Transverse colon (tissue), 4 donors: ENCODE results near the gene SAMD1. TPM values are rescaled to one million over a fixed set of nuclear protein-coding genes. Genes with fewer than 3 reads are reported as not detected.

ENCODE experiments used
- DNase-seq: peaks from one replicate; pipeline ENCODE4 v3.0.0-alpha.2; 2019
- H3K27ac ChIP-seq, 4 donors: fragments of 200-600 bp; sonication (generic); 2 replicates each; pipeline ENCODE4 v1.5.1; 2016 to 2018; ENCODE audit warnings: inconsistent platforms in 4 of 4
- H3K27me3 ChIP-seq: fragments of 200-600 bp; sonication (generic); 2 replicates; pipeline ENCODE4 v1.5.1; 2017; ENCODE audit warnings: inconsistent platforms
- H3K36me3 ChIP-seq, 4 donors: fragments of 200-600 bp; sonication (generic); 2 replicates each; pipeline ENCODE4 v1.5.1; 2017 to 2019; ENCODE audit warnings: inconsistent platforms in 4 of 4
- H3K4me1 ChIP-seq, 4 donors: fragments of 200-600 bp; sonication (generic); 2 replicates each; pipeline ENCODE4 v1.5.1; 2017 to 2020; ENCODE audit warnings: inconsistent platforms in 4 of 4
- H3K4me3 ChIP-seq, 4 donors: fragments of 200-600 bp; sonication (generic); 1 replicate in 1 of 4; 2 replicates in 3 of 4; pipeline versions ENCODE4 v1.5.1 to v1.6.1; 2017 to 2019; ENCODE audit warnings: inconsistent platforms in 4 of 4
- H3K9me3 ChIP-seq, 2 donors: fragments of 200-600 bp; sonication (generic); 2 replicates each; pipeline ENCODE4 v1.5.1; 2017 to 2019; ENCODE audit warnings: inconsistent platforms in 2 of 2
- EP300 ChIP-seq: sonication (generic); formaldehyde crosslinking; IDR thresholded peaks from one replicate; pipeline ENCODE4 v1.6.1; 2017; ENCODE audit warnings: antibody characterized with exemption, low read depth
- POLR2A ChIP-seq: fragments of 450-650 bp; IDR thresholded peaks from one replicate; pipeline ENCODE4 v1.6.1; 2016; ENCODE audit warnings: antibody characterized with exemption, mild to moderate bottlenecking, moderate library complexity
- POLR2AphosphoS5 ChIP-seq, 3 donors: sonication (generic); formaldehyde crosslinking; IDR thresholded peaks; one replicate each; pipeline ENCODE4 v1.6.1; 2016; ENCODE audit warnings: antibody characterized with exemption in 3 of 3
- WGBS, 2 donors: methylation state at CpG; one replicate each; pipeline ENCODE4 v1.1.5; 2018; ENCODE audit warnings: low coverage in 1 of 2; 5-methylcytosine and 5-hydroxymethylcytosine counted together
- in situ Hi-C, 4 donors: fragments of 200-750 bp; cut with MboI; loops; one replicate each; pipeline versions ENCODE4 v1.15.0 to v1.15.1; 2017; ENCODE audit warnings: low sequenced_read_pairs in 3 of 4, low pct_ligation_motif_present in 1 of 4, low pct_unique_long_range_greater_than_20kb in 1 of 4
- intact Hi-C: fragments of 100-400 bp; cut with DNase I; formaldehyde crosslinking; loops from one replicate; pipeline ENCODE4 v1.15.1; 2023; ENCODE audit warnings: low total_unique reads
- total RNA-seq, 4 donors: library from RNA; depleted of rRNA; stranded (reverse); fragments of >200 nt; gene quantifications; one replicate each; pipeline ENCODE4 v1.1.0, GENCODE V29; 2016
- TF ChIP-seq, protein P1 (sequence below), 5 experiments: fragments of 200-600 bp in 3 of 5; fragments of 450-650 bp in 2 of 5; sonication (generic) in 3 of 5; IDR thresholded peaks; 1 replicate in 2 of 5; 2 replicates in 3 of 5; pipeline ENCODE4 v1.5.1; 2016 to 2017; ENCODE audit warnings: antibody characterized with exemption in 5 of 5, inconsistent platforms in 3 of 5, mild to moderate bottlenecking in 2 of 5, moderate library complexity in 1 of 5

SAMD1 gene
- total RNA-seq, 4 donors from 2014 or later: 7.6 to 37.5 (median 36.8) TPM

DNA sequence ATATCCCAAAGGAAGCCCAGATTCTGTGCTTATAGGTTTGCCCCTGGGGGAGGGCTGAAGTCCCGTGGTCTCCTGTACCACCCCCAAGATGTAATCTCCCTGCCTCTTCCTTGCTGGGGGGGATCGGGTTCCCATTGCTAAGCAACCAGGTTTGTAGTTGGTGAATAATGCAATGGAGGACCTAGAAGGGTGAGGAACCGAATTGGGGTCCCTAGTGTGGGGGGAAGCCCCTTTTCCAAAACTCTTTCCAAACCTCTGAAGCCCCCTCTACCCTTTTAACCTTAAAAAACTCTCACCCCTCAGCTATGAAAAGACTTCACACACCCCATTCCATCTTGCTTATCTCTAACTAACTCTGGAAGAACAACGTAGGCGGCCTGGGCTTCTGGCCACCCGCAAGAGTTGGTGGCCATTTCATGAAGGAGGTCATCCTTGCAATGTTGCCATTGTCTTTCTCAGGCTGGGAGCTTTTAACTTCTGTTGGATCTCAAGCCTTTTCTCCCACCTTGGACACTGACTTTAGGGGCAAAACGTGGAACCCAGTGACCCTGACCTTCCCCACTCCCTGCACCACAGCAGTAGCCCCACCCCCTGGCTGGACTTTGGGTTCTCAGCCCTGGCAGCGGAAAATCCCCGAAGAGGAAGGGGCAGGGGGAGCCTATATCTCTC lies 29.3 kb downstream of the SAMD1 start:
- DNase-seq: no peak
- in situ Hi-C loops (loop anchor here in 3 of 4 donors (10.0 to 25.0 kb wide), 3 partner anchors 174 to 474 kb away; partner anchors contain the start of gene NANOS3 (in 2 of the 3)), intact Hi-C loops (no loop called here)
- Histone ChIP-seq H3K27ac (no peak overlapping the region), H3K4me1 (peaks cover 0 to 16% (median 12%) of the 10 kb centered on the region in 4 donors), H3K9me3 (no peaks in the 10 kb centered on the region), H3K27me3 (peaks cover 60% of the 10 kb centered on the region), H3K36me3 (no peaks in the 10 kb centered on the region), H3K4me3 (no peak overlapping the region)
- WGBS, 2 donors: 20 to 51% methylated on average over 1 to 8 of the region's 9 CpGs
- TF ChIP-seq POLR2AphosphoS5 (IDR thresholded peaks at IDR 0.05) (no peak), EP300 (no peak), POLR2A (no peak)
- TF ChIP-seq, protein P1, sequence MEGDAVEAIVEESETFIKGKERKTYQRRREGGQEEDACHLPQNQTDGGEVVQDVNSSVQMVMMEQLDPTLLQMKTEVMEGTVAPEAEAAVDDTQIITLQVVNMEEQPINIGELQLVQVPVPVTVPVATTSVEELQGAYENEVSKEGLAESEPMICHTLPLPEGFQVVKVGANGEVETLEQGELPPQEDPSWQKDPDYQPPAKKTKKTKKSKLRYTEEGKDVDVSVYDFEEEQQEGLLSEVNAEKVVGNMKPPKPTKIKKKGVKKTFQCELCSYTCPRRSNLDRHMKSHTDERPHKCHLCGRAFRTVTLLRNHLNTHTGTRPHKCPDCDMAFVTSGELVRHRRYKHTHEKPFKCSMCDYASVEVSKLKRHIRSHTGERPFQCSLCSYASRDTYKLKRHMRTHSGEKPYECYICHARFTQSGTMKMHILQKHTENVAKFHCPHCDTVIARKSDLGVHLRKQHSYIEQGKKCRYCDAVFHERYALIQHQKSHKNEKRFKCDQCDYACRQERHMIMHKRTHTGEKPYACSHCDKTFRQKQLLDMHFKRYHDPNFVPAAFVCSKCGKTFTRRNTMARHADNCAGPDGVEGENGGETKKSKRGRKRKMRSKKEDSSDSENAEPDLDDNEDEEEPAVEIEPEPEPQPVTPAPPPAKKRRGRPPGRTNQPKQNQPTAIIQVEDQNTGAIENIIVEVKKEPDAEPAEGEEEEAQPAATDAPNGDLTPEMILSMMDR (IDR thresholded peaks at IDR 0.05): no peak

DNA sequence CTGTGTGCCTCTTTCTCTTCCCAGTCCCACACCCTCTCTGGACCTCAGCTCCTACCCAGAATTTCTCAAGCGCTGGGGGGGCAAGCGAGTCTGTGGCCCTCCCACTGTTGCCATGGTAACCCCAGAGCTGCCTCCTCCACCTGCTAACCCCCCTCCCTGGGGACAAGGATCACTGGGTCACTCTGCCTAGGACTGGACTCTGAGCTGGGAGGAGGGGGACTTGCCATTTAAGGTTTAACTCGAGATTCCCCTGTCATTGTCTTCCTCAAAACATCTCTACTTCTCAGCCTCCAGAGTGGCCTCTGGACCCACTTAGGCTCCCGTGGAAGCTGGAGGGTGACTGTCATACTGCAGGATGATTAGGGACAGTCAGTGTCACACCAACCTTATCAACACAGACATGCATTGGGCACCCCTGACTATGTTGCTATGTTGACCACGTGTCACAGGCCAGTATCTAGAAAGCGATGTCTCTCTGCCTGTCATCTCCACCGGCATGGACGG lies 30.8 kb downstream of the SAMD1 start:
- intact Hi-C loops: loop anchor here (5.0 kb wide), 1 partner anchor 843 kb away; no protein-coding TSS in a partner anchor
- no peak for TF ChIP-seq EP300
- TF ChIP-seq POLR2A: no peak
- TF ChIP-seq, protein P1 (IDR thresholded peaks at IDR 0.05): no peak
- no peak for TF ChIP-seq POLR2AphosphoS5 (IDR thresholded peaks at IDR 0.05)
- no peaks in the 10 kb centered on the region for H3K36me3 ChIP-seq
- in situ Hi-C loops: loop anchor here (10.0 to 25.0 kb wide), 5 partner anchors 165 to 472 kb away; partner anchors contain the start of gene NANOS3 (in 2 of the 4)
- peaks cover 60% of the 10 kb centered on the region for H3K27me3 ChIP-seq
- no peak overlapping the region for H3K27ac ChIP-seq
- DNase-seq: no peak
- H3K4me3 ChIP-seq: no peak overlapping the region
- peaks cover 0 to 16% (median 12%) of the 10 kb centered on the region in 4 donors for H3K4me1 ChIP-seq
- WGBS, 2 donors: 46% methylated on average over 8 of the region's 8 CpGs; no CpG with 5 or more reads in 1 of the 2 donors
- no peaks in the 10 kb centered on the region for H3K9me3 ChIP-seq

DNA sequence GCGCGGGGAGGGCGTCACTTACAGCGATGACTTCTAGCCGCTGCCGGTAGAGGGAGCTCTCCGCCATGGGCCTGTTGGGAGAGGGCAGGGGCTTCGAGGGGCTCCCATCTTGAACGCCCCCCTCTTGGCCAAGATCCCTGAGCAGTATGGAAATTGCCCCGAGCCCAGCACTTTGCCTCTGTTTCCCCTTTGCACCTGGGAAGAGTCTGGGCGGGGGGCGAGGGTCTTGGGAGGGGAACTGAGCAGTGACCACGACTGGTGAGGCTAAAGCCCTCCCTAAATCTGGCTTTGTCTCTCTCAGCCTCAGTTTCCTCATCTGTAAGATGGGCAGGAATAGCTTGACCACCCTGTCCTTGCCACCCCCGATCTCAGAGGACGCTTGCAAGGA lies 31.5 kb downstream of the SAMD1 start:
- Histone ChIP-seq H3K27ac (no peak overlapping the region), H3K4me3 (no peak overlapping the region), H3K4me1 (peaks cover 0 to 16% (median 12%) of the 10 kb centered on the region in 4 donors), H3K36me3 (no peaks in the 10 kb centered on the region), H3K27me3 (peaks cover 60% of the 10 kb centered on the region), H3K9me3 (no peaks in the 10 kb centered on the region)
- in situ Hi-C loops: loop anchor here (10.0 to 25.0 kb wide), 4 partner anchors 164 to 472 kb away; partner anchors contain the start of gene NANOS3 (in 1 of the 4)
- 23% methylated on average over 15 of the region's 15 CpGs; no CpG with 5 or more reads in 1 of the 2 donors for WGBS, 2 donors
- no peak for TF ChIP-seq EP300
- no peak for TF ChIP-seq POLR2A
- TF ChIP-seq, protein P1 (IDR thresholded peaks at IDR 0.05): peak; percentile 54 to 70 (median 64)
- TF ChIP-seq POLR2AphosphoS5 (IDR thresholded peaks at IDR 0.05): no peak
- DNase-seq: peak; percentile 28
- intact Hi-C loops: loop anchor here (5.0 kb wide), 1 partner anchor 843 kb away; no protein-coding TSS in a partner anchor
